HCT116 (cell line): Measurements from ENCODE around the gene GHRHR.

Source experiments
- YY1 ChIP-seq: IDR thresholded peaks from 2 replicates; pipeline ENCODE4 v1.6.1; 2011; ENCODE audit warnings: low read length, low read depth, moderate library complexity, mild to moderate bottlenecking; ENCODE audit not compliant: insufficient replicate concordance; ENCODE audit errors: extremely low read depth
- TF ChIP-seq, protein P1 (sequence below), 3 experiments: fragments of 200-600 bp in 1 of 3; sonication (generic) in 1 of 3; IDR thresholded peaks in 2 of 3; conservative IDR thresholded peaks in 1 of 3; 2 replicates each; pipeline ENCODE4 v1.5.1; 2012 to 2017; ENCODE audit warnings: low read depth in 2 of 3, low read length in 2 of 3, antibody characterized with exemption in 1 of 3, borderline replicate concordance in 1 of 3, control low read depth in 1 of 3, mild to moderate bottlenecking in 1 of 3, mixed read lengths in 1 of 3, mixed run types in 1 of 3, moderate library complexity in 1 of 3; ENCODE audit not compliant: insufficient read depth in 1 of 3

DNA sequence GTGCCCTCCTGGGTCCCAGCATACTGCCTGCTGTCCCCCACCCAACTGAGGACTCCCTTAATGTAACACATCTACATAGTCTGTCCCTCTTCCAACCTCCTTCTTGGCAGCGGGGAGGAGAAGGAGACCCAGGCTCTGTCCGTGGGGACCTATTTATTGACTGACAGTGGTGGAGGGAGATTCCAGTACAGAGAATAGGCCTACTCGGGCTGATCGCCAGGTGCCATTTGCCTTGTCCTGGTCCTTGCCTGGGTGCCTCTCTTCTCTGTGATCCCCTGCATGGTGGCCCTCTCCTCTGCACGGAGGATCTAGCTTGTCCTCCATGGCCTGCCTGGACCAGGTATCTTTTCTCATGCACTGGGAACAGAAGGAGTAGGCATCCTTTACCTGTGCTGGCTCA, 17.0 kb downstream of the GHRHR start:
- TF ChIP-seq, protein P1, sequence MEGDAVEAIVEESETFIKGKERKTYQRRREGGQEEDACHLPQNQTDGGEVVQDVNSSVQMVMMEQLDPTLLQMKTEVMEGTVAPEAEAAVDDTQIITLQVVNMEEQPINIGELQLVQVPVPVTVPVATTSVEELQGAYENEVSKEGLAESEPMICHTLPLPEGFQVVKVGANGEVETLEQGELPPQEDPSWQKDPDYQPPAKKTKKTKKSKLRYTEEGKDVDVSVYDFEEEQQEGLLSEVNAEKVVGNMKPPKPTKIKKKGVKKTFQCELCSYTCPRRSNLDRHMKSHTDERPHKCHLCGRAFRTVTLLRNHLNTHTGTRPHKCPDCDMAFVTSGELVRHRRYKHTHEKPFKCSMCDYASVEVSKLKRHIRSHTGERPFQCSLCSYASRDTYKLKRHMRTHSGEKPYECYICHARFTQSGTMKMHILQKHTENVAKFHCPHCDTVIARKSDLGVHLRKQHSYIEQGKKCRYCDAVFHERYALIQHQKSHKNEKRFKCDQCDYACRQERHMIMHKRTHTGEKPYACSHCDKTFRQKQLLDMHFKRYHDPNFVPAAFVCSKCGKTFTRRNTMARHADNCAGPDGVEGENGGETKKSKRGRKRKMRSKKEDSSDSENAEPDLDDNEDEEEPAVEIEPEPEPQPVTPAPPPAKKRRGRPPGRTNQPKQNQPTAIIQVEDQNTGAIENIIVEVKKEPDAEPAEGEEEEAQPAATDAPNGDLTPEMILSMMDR (IDR thresholded peaks at IDR 0.05 in 2 of 3, conservative IDR thresholded peaks at IDR 0.05 in 1 of 3; ENCODE audit: borderline replicate concordance in 1 of 3, insufficient read depth in 1 of 3, low read depth in 2 of 3, low read length in 2 of 3): no peak
- no peak for TF ChIP-seq YY1
